IMR-90 (cell line): ENCODE measurements around the gene RECQL5. TPM values are rescaled to one million over a fixed set of nuclear protein-coding genes. Genes with fewer than 3 reads are reported as not detected.

Experiments used
- ATAC-seq: fragments of 200-7000 bp; cut with Tn5 transposase; 2 replicates; pipeline ENCODE4 v1.9.1; 2020; ENCODE audit warnings: low read depth, mild to moderate bottlenecking, moderate library complexity
- BruUV-seq: library from RNA; stranded (reverse); fragments of 400-500 nt; replicated peaks from 2 replicates; lab custom pipeline; 2021; lab: Mats Ljungman, UMichigan
- CTCF ChIA-PET: fragments of 300-600 bp; formaldehyde crosslinking; extraction: SDS; loops from one replicate; lab custom pipeline; 2021; ENCODE audit warnings: antibody characterized with exemption; lab: Yijun Ruan, JAX
- POLR2A ChIA-PET: fragments of 300-600 bp; sonication (Branson Sonifier 250); formaldehyde crosslinking; loops from one replicate; lab custom pipeline; 2022; ENCODE audit warnings: antibody characterized with exemption; ENCODE audit not compliant: unreplicated experiment; lab: Charles Lee
- DNase-seq: peaks from one replicate; pipeline ENCODE4 v3.0.0; 2013
- H2AFZ ChIP-seq: replicated peaks from 2 replicates; pipeline ENCODE3; 2013; ENCODE audit warnings: low read length, mild to moderate bottlenecking; ENCODE audit not compliant: poor library complexity
- H2AK5ac ChIP-seq: 2 replicates; pipeline ENCODE4 v1.6.1; 2013; ENCODE audit warnings: low read depth, low read length, inconsistent platforms
- H2AK9ac ChIP-seq: replicated peaks from 2 replicates; pipeline ENCODE3; 2013; ENCODE audit warnings: mild to moderate bottlenecking, low read depth, low read length, moderate library complexity; ENCODE audit not compliant: poor library complexity
- H2BK120ac ChIP-seq: 2 replicates; pipeline ENCODE4 v1.6.1; 2013; ENCODE audit warnings: low read depth, low read length, inconsistent platforms
- H2BK15ac ChIP-seq: 3 replicates; pipeline ENCODE4 v1.6.1; 2013; ENCODE audit warnings: low read depth, low read length, inconsistent platforms
- H2BK20ac ChIP-seq: 2 replicates; pipeline ENCODE4 v1.6.1; 2013; ENCODE audit warnings: low read depth, mild to moderate bottlenecking, inconsistent platforms, low read length, moderate library complexity
- H2BK5ac ChIP-seq: 2 replicates; pipeline ENCODE4 v1.6.1; 2013; ENCODE audit warnings: mild to moderate bottlenecking, low read depth, low read length, inconsistent platforms; ENCODE audit not compliant: poor library complexity, severe bottlenecking
- H3K14ac ChIP-seq: replicated peaks from 2 replicates; pipeline ENCODE4 v1.6.1; 2013; ENCODE audit warnings: low read depth, low read length, inconsistent platforms
- H3K18ac ChIP-seq: 2 replicates; pipeline ENCODE4 v1.6.1; 2013; ENCODE audit warnings: low read depth, low read length, control low read depth
- H3K23ac ChIP-seq: 2 replicates; pipeline ENCODE4 v1.6.1; 2013; ENCODE audit warnings: low read depth, low read length, inconsistent platforms
- H3K27ac ChIP-seq: 2 replicates; pipeline ENCODE4 v1.5.1; 2013; ENCODE audit warnings: mild to moderate bottlenecking, control low read depth, low read length; ENCODE audit not compliant: insufficient read depth
- H3K27me3 ChIP-seq: 2 replicates; pipeline ENCODE4 v1.6.1; 2013; ENCODE audit warnings: low read length; ENCODE audit not compliant: control insufficient read depth, insufficient read depth
- H3K36me3 ChIP-seq: 2 replicates; pipeline ENCODE4 v1.6.1; 2013; ENCODE audit warnings: low read length, mixed read lengths; ENCODE audit not compliant: control insufficient read depth, insufficient read depth
- H3K4ac ChIP-seq: 2 replicates; pipeline ENCODE4 v1.6.1; 2013; ENCODE audit warnings: low read depth, low read length, inconsistent platforms
- H3K4me1 ChIP-seq: 2 replicates; pipeline ENCODE4 v1.6.1; 2013; ENCODE audit warnings: low read length, mixed read lengths; ENCODE audit not compliant: control insufficient read depth, insufficient read depth
- H3K4me2 ChIP-seq: 2 replicates; pipeline ENCODE4 v1.6.1; 2013; ENCODE audit warnings: low read depth, mild to moderate bottlenecking, control low read depth, low read length, moderate library complexity
- H3K4me3 ChIP-seq: 2 replicates; pipeline ENCODE4 v1.5.1; 2013; ENCODE audit warnings: low read depth, mild to moderate bottlenecking, control low read depth, low read length, moderate library complexity; ENCODE audit not compliant: insufficient read depth
- H3K56ac ChIP-seq: 2 replicates; pipeline ENCODE4 v1.6.1; 2013; ENCODE audit warnings: low read length, inconsistent platforms; ENCODE audit not compliant: insufficient read depth; ENCODE audit errors: extremely low read depth
- H3K79me1 ChIP-seq, 2 experiments: 2 replicates each; pipeline ENCODE4 v1.6.1; 2013; ENCODE audit warnings: low read length in 2 of 2, inconsistent platforms in 1 of 2, low read depth in 1 of 2
- H3K9ac ChIP-seq: 2 replicates; pipeline ENCODE4 v1.6.1; 2013; ENCODE audit warnings: low read depth, low read length, control low read depth
- H3K9me1 ChIP-seq: 2 replicates; pipeline ENCODE4 v1.6.1; 2013; ENCODE audit warnings: low read length, inconsistent platforms; ENCODE audit not compliant: insufficient read depth
- H3K9me3 ChIP-seq: 2 replicates; pipeline ENCODE4 v1.6.1; 2013; ENCODE audit warnings: low read length; ENCODE audit not compliant: control insufficient read depth, insufficient read depth
- H4K20me1 ChIP-seq: 2 replicates; pipeline ENCODE4 v1.6.1; 2013; ENCODE audit warnings: low read length, inconsistent platforms; ENCODE audit not compliant: insufficient read depth
- H4K5ac ChIP-seq: 2 replicates; pipeline ENCODE4 v1.6.1; 2013; ENCODE audit warnings: mild to moderate bottlenecking, low read depth, low read length, control low read depth
- H4K8ac ChIP-seq, 2 experiments: 2 replicates each; pipeline ENCODE4 v1.6.1; 2013; ENCODE audit warnings: low read depth in 2 of 2, low read length in 2 of 2, control low read depth in 1 of 2, inconsistent platforms in 1 of 2
- H4K91ac ChIP-seq: 2 replicates; pipeline ENCODE4 v1.6.1; 2013; ENCODE audit warnings: low read depth, low read length, inconsistent platforms; ENCODE audit not compliant: insufficient read depth
- CHD1 ChIP-seq: IDR thresholded peaks from 2 replicates; pipeline ENCODE4 v1.6.1; 2012; ENCODE audit warnings: low read depth, low read length, improper control_type of control experiment
- MXI1 ChIP-seq: IDR thresholded peaks from 2 replicates; pipeline ENCODE4 v1.6.1; 2012; ENCODE audit warnings: low read depth, mild to moderate bottlenecking, low read length, moderate library complexity, borderline replicate concordance
- NFE2L2 ChIP-seq: fragments of 150-350 bp; IDR thresholded peaks from 2 replicates; pipeline ENCODE4 v1.6.1; 2016; ENCODE audit warnings: low read depth, mild to moderate bottlenecking, low read length
- RAD21 ChIP-seq: IDR thresholded peaks from 2 replicates; pipeline ENCODE4 v1.6.1; 2012; ENCODE audit warnings: low read length, improper control_type of control experiment
- whole genome bisulfite sequencing, 2 experiments: methylation state at CpG; one replicate each; pipeline versions ENCODE4 v1.1.5 to v1.1.7; 2013; ENCODE audit warnings: missing lambda C conversion rate in 2 of 2; ENCODE audit not compliant: insufficient read length in 1 of 2; ENCODE audit errors: extremely low coverage in 2 of 2; 5-methylcytosine and 5-hydroxymethylcytosine counted together
- dilution Hi-C: fragments of 300-500 bp; cut with HindIII; formaldehyde crosslinking; loops from one replicate; pipeline ENCODE4 v1.14.3; 2018; ENCODE audit warnings: low sequenced_read_pairs; ENCODE audit not compliant: unreplicated experiment
- in situ Hi-C: fragments of 300-500 bp; cut with MboI; formaldehyde crosslinking; loops from 3 replicates; pipeline ENCODE4 v1.14.3; 2019; ENCODE audit warnings: low sequenced_read_pairs, inconsistent platforms, mixed read lengths
- intact Hi-C: fragments of 100-400 bp; cut with micrococcal nuclease; formaldehyde crosslinking; loops from 2 replicates; pipeline ENCODE4 v1.10.0; 2022
- polyA plus RNA-seq, 3 experiments: library from polyadenylated mRNA; depleted of rRNA; stranded (reverse); fragments of >200 nt; gene quantifications; 2 replicates each; pipeline ENCODE4 v1.2.3, GENCODE V29; 2012; ENCODE audit warnings: low replicate concordance in 1 of 3
- total RNA-seq: library from RNA; depleted of rRNA; stranded (reverse); fragments of >200 nt; gene quantifications from 2 replicates; pipeline ENCODE4 v1.2.3, GENCODE V29; 2012
- TF ChIP-seq, protein P1 (sequence below): fragments of 150-350 bp; IDR thresholded peaks from 2 replicates; pipeline ENCODE4 v1.6.1; 2016; ENCODE audit warnings: low read depth, mild to moderate bottlenecking, low read length, moderate library complexity, borderline replicate concordance

Gene RECQL5
- total and polyA plus RNA-seq, 2 of the 4 experiments (the other 2 are of a cell fraction) = 7.3 to 23.7 TPM

DNA sequence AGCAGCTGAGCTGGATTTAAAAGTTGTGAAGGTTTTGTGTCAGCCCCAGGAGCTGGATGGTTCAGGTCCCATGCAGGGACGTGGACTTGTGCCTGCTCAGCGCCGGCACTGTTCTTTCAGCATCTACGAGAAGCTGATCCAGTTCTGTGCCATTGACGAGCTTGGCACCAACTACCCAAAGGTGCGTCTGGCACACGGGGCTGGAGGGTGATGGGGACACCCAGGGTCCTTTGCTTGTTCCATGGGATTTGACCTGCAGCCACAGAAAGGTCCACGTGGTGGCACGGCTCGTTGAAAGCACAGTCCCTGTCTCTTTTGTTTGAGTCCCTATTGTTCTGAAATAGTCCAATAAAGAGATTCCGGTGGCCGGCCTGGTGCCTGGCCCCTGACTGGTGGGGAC is 36.2 kb upstream of the RECQL5 start:
- DNase-seq (no peak), ATAC-seq (no peak)
- no peak overlapping the region for H3K23ac ChIP-seq
- H3K4me3 ChIP-seq = no peak overlapping the region
- 100% methylated on average over 8 of the region's 12 CpGs; no CpG with 5 or more reads in 1 of the 2 experiments for whole genome bisulfite sequencing, 2 experiments
- no peak overlapping the region for H2BK20ac ChIP-seq
- no peak overlapping the region for H3K4ac ChIP-seq
- no peak overlapping the region for H3K27ac ChIP-seq
- no peak overlapping the region for H2BK5ac ChIP-seq
- H3K36me3 ChIP-seq = peaks cover 75% of the 10 kb centered on the region
- no peak overlapping the region for H2BK120ac ChIP-seq
- no peak overlapping the region for H2AK5ac ChIP-seq
- BruUV-seq = no TSS peak
- H4K5ac ChIP-seq = no peak overlapping the region
- H3K9me3 ChIP-seq = no peaks in the 10 kb centered on the region
- H4K20me1 ChIP-seq = peaks cover 23% of the 10 kb centered on the region
- peaks cover 12% of the 10 kb centered on the region for H3K4me1 ChIP-seq
- dilution Hi-C loops (no loop called here), in situ Hi-C loops (no loop called here), intact Hi-C loops (no loop called here)
- H3K4me2 ChIP-seq = no peak overlapping the region
- no peak overlapping the region for H3K18ac ChIP-seq
- H3K14ac ChIP-seq = no peak overlapping the region
- H2AK9ac ChIP-seq = no peak overlapping the region
- CTCF ChIA-PET = no interaction called here
- no peak overlapping the region for H2AFZ ChIP-seq
- no peak overlapping the region for H4K91ac ChIP-seq
- H2BK15ac ChIP-seq = no peak overlapping the region
- H3K79me1 ChIP-seq = peaks cover 16 to 69% of the 10 kb centered on the region in 2 experiments; a peak in 3 of 4 replicates
- POLR2A ChIA-PET = no interaction called here
- peaks cover 29% of the 10 kb centered on the region for H3K9me1 ChIP-seq
- H3K9ac ChIP-seq = no peak overlapping the region
- TF ChIP-seq, protein P1, sequence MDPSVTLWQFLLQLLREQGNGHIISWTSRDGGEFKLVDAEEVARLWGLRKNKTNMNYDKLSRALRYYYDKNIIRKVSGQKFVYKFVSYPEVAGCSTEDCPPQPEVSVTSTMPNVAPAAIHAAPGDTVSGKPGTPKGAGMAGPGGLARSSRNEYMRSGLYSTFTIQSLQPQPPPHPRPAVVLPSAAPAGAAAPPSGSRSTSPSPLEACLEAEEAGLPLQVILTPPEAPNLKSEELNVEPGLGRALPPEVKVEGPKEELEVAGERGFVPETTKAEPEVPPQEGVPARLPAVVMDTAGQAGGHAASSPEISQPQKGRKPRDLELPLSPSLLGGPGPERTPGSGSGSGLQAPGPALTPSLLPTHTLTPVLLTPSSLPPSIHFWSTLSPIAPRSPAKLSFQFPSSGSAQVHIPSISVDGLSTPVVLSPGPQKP = no peak
- TF ChIP-seq MXI1 = no peak
- no peak for TF ChIP-seq NFE2L2
- TF ChIP-seq RAD21 = no peak
- no peak for TF ChIP-seq CHD1
- no peaks in the 10 kb centered on the region for H3K27me3 ChIP-seq
- H3K56ac ChIP-seq = no peak overlapping the region
- H4K8ac ChIP-seq = no peak overlapping the region
